Caco-2 (cell line): Measurements from ENCODE around the gene DENND2A. TPM values are rescaled to one million over a fixed set of nuclear protein-coding genes. Genes with fewer than 3 reads are reported as not detected.
"Not testable (repeated sequence)": the region's sequence is repeated elsewhere in the genome, so short reads cannot be mapped to it uniquely, and the experiment has no call there.

Experiments used
- BruUV-seq: library from RNA; stranded (reverse); fragments of 400-500 nt; replicated peaks from 2 replicates; lab custom pipeline; 2021; lab: Mats Ljungman, UMichigan
- CTCF ChIA-PET: fragments of 300-600 bp; sonication (Branson Sonifier 250); formaldehyde crosslinking; loops from one replicate; lab custom pipeline; 2022; ENCODE audit warnings: antibody characterized with exemption; lab: Charles Lee
- POLR2A ChIA-PET: fragments of 300-600 bp; sonication (Branson Sonifier 250); formaldehyde crosslinking; loops from one replicate; lab custom pipeline; 2022; ENCODE audit warnings: antibody characterized with exemption; lab: Charles Lee
- DNase-seq, 2 experiments: peaks; one replicate each; pipeline versions ENCODE4 v3.0.0 to v3.0.0-alpha.2; 2020 to 2022
- H3K27me3 ChIP-seq: replicated peaks from 2 replicates; pipeline ENCODE4 v1.6.0; 2011; ENCODE audit warnings: low read length; ENCODE audit not compliant: control insufficient read depth, insufficient read depth
- H3K36me3 ChIP-seq: 2 replicates; pipeline ENCODE4 v1.5.1; 2011; ENCODE audit warnings: low read length; ENCODE audit not compliant: control insufficient read depth, insufficient read depth
- H3K4me1 ChIP-seq: fragments of 250-450 bp; sonication (Bioruptor Pico); 2 replicates; pipeline ENCODE4 v1.5.1; 2020; ENCODE audit warnings: mild to moderate bottlenecking
- H3K4me3 ChIP-seq: 2 replicates; pipeline ENCODE4 v1.5.1; 2011; ENCODE audit warnings: low read depth, mild to moderate bottlenecking, control low read depth, low read length
- H3K9me3 ChIP-seq: fragments of 250-450 bp; sonication (Bioruptor Pico); 2 replicates; pipeline ENCODE4 v1.5.1; 2020; ENCODE audit warnings: mild to moderate bottlenecking, moderate library complexity
- H3K27ac Mint-ChIP-seq: one replicate; pipeline ENCODE4 v1.8.0; 2022; ENCODE audit warnings: mixed read lengths; ENCODE audit not compliant: unreplicated experiment
- H3K27me3 Mint-ChIP-seq: one replicate; pipeline ENCODE4 v1.8.0; 2022; ENCODE audit warnings: mixed read lengths; ENCODE audit not compliant: insufficient read depth, unreplicated experiment
- H3K36me3 Mint-ChIP-seq: one replicate; pipeline ENCODE4 v1.8.0; 2022; ENCODE audit warnings: mild to moderate bottlenecking, mixed read lengths; ENCODE audit not compliant: insufficient read depth, unreplicated experiment
- H3K4me1 Mint-ChIP-seq: one replicate; pipeline ENCODE4 v1.8.0; 2022; ENCODE audit warnings: low read depth, mixed read lengths; ENCODE audit not compliant: unreplicated experiment
- H3K4me3 Mint-ChIP-seq: one replicate; pipeline ENCODE4 v1.8.0; 2022; ENCODE audit warnings: mild to moderate bottlenecking, moderate library complexity, mixed read lengths; ENCODE audit not compliant: unreplicated experiment
- H3K9me3 Mint-ChIP-seq: one replicate; pipeline ENCODE4 v1.8.0; 2022; ENCODE audit warnings: mixed read lengths; ENCODE audit not compliant: unreplicated experiment
- intact Hi-C: fragments of 100-400 bp; cut with micrococcal nuclease; formaldehyde crosslinking; loops from one replicate; pipeline ENCODE4 v1.10.0; 2022; ENCODE audit not compliant: unreplicated experiment
- total RNA-seq: library from RNA; stranded (reverse); gene quantifications from 2 replicates; pipeline ENCODE4 v1.2.3, GENCODE V29; 2022
- TF ChIP-seq, protein P1 (sequence below), 2 experiments: fragments of 200-600 bp in 1 of 2; IDR thresholded peaks; 1 replicate in 1 of 2; 2 replicates in 1 of 2; pipeline versions ENCODE4 v1.5.1 to v1.8.0; 2011 to 2022; ENCODE audit warnings: antibody characterized with exemption in 1 of 2, control low read depth in 1 of 2, inconsistent platforms in 1 of 2, low read depth in 1 of 2, low read length in 1 of 2, mild to moderate bottlenecking in 1 of 2, moderate library complexity in 1 of 2; ENCODE audit not compliant: insufficient read depth in 1 of 2, severe bottlenecking in 1 of 2, unreplicated experiment in 1 of 2

DENND2A gene
- total RNA-seq, 1 experiment from 2014 or later: 0.95 TPM

DNA sequence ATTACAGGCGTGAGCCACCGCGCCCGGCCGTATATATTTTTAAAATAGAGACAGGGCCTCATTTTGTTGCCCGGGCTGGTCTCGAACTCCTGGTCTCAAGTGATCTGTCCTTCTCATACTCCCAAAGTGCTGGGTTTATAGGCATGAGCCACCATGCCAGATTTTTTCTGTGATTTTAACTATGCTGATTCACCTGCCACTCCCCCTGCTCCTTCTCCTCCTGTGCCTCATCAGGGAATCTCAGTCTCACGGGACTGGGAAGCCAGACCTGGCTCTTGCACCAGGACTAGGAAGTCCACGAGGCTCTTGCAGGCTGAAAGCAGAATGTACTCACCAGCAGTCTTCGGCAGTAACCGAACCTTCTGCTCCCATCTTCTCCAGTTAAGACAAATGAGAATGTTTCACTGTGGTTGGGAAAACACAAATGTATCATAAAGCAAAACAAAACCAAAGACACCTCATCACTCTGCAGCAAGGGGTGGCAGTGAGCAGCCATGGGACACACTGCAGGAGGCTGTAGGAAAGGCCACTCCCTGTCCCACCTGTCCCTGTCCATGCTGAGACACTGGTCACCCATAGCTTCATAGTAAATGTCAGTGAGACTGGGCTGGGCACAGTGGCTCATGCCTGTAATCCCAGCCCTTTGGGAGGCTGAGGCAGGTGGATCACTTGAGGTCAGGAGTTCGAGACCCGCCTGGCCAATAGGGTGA, 82.6 kb downstream of the DENND2A start:
- no peaks in the 10 kb centered on the region for H3K36me3 Mint-ChIP-seq
- POLR2A ChIA-PET: no interaction called here
- H3K36me3 ChIP-seq: no peaks in the 10 kb centered on the region
- no peak overlapping the region for H3K4me3 Mint-ChIP-seq
- H3K9me3 Mint-ChIP-seq: no peaks in the 10 kb centered on the region
- no peaks in the 10 kb centered on the region for H3K4me1 ChIP-seq
- CTCF ChIA-PET: no interaction called here
- no peaks in the 10 kb centered on the region for H3K27me3 ChIP-seq
- no TSS peak for BruUV-seq
- no peak for DNase-seq
- H3K27ac Mint-ChIP-seq: no peak overlapping the region
- TF ChIP-seq, protein P1, sequence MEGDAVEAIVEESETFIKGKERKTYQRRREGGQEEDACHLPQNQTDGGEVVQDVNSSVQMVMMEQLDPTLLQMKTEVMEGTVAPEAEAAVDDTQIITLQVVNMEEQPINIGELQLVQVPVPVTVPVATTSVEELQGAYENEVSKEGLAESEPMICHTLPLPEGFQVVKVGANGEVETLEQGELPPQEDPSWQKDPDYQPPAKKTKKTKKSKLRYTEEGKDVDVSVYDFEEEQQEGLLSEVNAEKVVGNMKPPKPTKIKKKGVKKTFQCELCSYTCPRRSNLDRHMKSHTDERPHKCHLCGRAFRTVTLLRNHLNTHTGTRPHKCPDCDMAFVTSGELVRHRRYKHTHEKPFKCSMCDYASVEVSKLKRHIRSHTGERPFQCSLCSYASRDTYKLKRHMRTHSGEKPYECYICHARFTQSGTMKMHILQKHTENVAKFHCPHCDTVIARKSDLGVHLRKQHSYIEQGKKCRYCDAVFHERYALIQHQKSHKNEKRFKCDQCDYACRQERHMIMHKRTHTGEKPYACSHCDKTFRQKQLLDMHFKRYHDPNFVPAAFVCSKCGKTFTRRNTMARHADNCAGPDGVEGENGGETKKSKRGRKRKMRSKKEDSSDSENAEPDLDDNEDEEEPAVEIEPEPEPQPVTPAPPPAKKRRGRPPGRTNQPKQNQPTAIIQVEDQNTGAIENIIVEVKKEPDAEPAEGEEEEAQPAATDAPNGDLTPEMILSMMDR (IDR thresholded peaks at IDR 0.05; ENCODE audit: insufficient read depth in 1 of 2, low read depth in 1 of 2, low read length in 1 of 2, severe bottlenecking in 1 of 2, unreplicated experiment in 1 of 2): no peak
- H3K4me3 ChIP-seq: no peak overlapping the region
- H3K4me1 Mint-ChIP-seq: no peaks in the 10 kb centered on the region
- H3K9me3 ChIP-seq: no peaks in the 10 kb centered on the region
- intact Hi-C loops: no loop called here
- no peaks in the 10 kb centered on the region for H3K27me3 Mint-ChIP-seq

GRCh38 chr7:140557069-140557468, 83.5 kb downstream of the DENND2A start:
- Histone ChIP-seq H3K4me3 (no peak overlapping the region), H3K36me3 (no peaks in the 10 kb centered on the region), H3K27me3 (no peaks in the 10 kb centered on the region), H3K9me3 (no peaks in the 10 kb centered on the region), H3K4me1 (no peaks in the 10 kb centered on the region)
- Mint-ChIP-seq H3K4me3 (no peak overlapping the region), H3K27ac (no peak overlapping the region), H3K27me3 (no peaks in the 10 kb centered on the region), H3K36me3 (no peaks in the 10 kb centered on the region), H3K4me1 (no peaks in the 10 kb centered on the region), H3K9me3 (no peaks in the 10 kb centered on the region)
- no peak for DNase-seq
- POLR2A ChIA-PET: no interaction called here
- CTCF ChIA-PET: interaction anchor here (0.6 kb wide), 1 partner anchor 159 kb away, joined by 6 read pairs; the partner anchor contains the start of gene SLC37A3
- BruUV-seq: no TSS peak
- intact Hi-C loops: no loop called here
- TF ChIP-seq, protein P1 (IDR thresholded peaks at IDR 0.05; ENCODE audit: insufficient read depth in 1 of 2, low read depth in 1 of 2, low read length in 1 of 2, severe bottlenecking in 1 of 2, unreplicated experiment in 1 of 2): no peak

GRCh38 chr7:140553236-140553635, 87.4 kb downstream of the DENND2A start:
- H3K27me3 ChIP-seq, H3K36me3 ChIP-seq, H3K36me3 Mint-ChIP-seq, DNase-seq, POLR2A ChIA-PET, H3K4me1 Mint-ChIP-seq, H3K4me3 Mint-ChIP-seq, H3K27me3 Mint-ChIP-seq, H3K4me1 ChIP-seq, intact Hi-C loops, H3K4me3 ChIP-seq, H3K9me3 ChIP-seq, H3K9me3 Mint-ChIP-seq, H3K27ac Mint-ChIP-seq, CTCF ChIA-PET, BruUV-seq: not testable (repeated sequence)
